Dedifferentiated amniotic fluid mesenchymal stem cell (primary cell): ENCODE results near the gene ZNF300.
"Not testable (repeated sequence)": the region's sequence is repeated elsewhere in the genome, so short reads cannot be mapped to it uniquely, and the experiment has no call there.

Source experiments
- DNase-seq: peaks from one replicate; pipeline ENCODE4 v3.0.0-alpha.2; 2016; ENCODE audit errors: extremely low spot score

ZNF300 gene

DNA sequence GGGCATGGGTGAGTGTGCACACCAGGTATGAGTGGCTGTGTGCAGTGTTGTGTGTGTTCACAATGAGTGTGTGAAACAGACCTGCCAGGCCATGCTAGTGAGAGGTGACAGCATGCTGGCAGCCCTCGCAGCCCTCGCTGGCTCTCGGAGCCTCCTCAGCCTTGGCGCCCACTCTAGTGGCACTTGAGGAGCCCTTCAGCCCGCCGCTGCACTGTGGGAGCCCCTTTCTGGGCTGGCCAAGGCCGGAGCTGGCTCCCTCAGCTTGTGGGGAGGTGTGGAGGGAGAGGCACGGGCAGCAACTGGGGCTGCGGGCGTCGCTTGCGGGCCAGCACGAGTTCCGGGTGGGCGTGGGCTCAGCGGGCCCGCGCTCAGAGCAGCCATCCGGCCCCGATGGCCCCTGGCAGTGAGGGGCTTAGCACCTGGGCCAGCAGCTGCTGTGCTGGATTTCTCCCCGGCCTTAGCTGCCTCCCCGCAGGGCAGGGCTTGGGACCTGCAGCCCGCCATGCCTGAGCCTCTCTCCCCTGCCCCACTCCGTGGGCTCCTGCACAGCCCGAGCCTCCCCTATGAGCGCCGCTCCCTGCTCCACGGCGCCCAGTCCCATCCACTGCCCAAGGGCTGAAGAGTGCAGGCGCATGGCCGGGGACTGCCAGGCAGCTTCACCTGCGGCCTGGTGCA is 59.5 kb downstream of the ZNF300 start:
- not testable (repeated sequence) for DNase-seq
